A673 (cell line): ENCODE results near the gene TUBA3E.
"Not testable (repeated sequence)": the region's sequence is repeated elsewhere in the genome, so short reads cannot be mapped to it uniquely, and the experiment has no call there.

Experiments
- EZH2 ChIP-seq: fragments of 200-600 bp; sonication (generic); IDR thresholded peaks from 2 replicates; pipeline ENCODE4 v1.6.1; 2017; ENCODE audit warnings: borderline replicate concordance, low read depth, mild to moderate bottlenecking, mixed read lengths, antibody characterized with exemption, low read length; ENCODE audit not compliant: poor library complexity, severe bottlenecking
- TF ChIP-seq, protein P1 (sequence below): fragments of 300-800, 200-600 bp; sonication (generic); conservative IDR thresholded peaks from 2 replicates; pipeline ENCODE4 v1.5.1; 2017; ENCODE audit warnings: low read depth, mild to moderate bottlenecking, antibody characterized with exemption, low read length, moderate library complexity, mixed read lengths

- TF ChIP-seq, protein P1, sequence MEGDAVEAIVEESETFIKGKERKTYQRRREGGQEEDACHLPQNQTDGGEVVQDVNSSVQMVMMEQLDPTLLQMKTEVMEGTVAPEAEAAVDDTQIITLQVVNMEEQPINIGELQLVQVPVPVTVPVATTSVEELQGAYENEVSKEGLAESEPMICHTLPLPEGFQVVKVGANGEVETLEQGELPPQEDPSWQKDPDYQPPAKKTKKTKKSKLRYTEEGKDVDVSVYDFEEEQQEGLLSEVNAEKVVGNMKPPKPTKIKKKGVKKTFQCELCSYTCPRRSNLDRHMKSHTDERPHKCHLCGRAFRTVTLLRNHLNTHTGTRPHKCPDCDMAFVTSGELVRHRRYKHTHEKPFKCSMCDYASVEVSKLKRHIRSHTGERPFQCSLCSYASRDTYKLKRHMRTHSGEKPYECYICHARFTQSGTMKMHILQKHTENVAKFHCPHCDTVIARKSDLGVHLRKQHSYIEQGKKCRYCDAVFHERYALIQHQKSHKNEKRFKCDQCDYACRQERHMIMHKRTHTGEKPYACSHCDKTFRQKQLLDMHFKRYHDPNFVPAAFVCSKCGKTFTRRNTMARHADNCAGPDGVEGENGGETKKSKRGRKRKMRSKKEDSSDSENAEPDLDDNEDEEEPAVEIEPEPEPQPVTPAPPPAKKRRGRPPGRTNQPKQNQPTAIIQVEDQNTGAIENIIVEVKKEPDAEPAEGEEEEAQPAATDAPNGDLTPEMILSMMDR: not testable (repeated sequence)
- not testable (repeated sequence) for TF ChIP-seq EZH2
Observed at GRCh38 chr2:130157825-130158514, 40.3 kb downstream of the TUBA3E start.
